Natural killer cell treated with Interleukin-12 subunit alpha and Interleukin-12 subunit beta and Interleukin-15 and Interleukin-18, amount 100 ng/mL, for 72 hours (primary cell): ENCODE results near the gene SMTNL1. TPM values are rescaled to one million over a fixed set of nuclear protein-coding genes. Genes with fewer than 3 reads are reported as not detected.

Experiments
- ATAC-seq, 2 donors: fragments of 150-1000 bp; cut with Tn5 transposase in 1 of 2; sonication (Bioruptor Pico), chemical (Tn5 transposase) in 1 of 2; 2 replicates each; pipeline ENCODE4 v1.10.0; 2021
- DNase-seq: peaks from one replicate; pipeline ENCODE4 v3.0.0; 2022; ENCODE audit warnings: low spot score
- H3K27ac Mint-ChIP-seq, 2 donors: 1 replicate in 1 of 2; 2 replicates in 1 of 2; pipeline ENCODE4 v1.8.0; 2022; ENCODE audit warnings: mixed read lengths in 2 of 2, mild to moderate bottlenecking in 1 of 2, moderate library complexity in 1 of 2
- H3K27me3 Mint-ChIP-seq, 2 donors: 1 replicate in 1 of 2; 2 replicates in 1 of 2; pipeline ENCODE4 v1.8.0; 2022; ENCODE audit warnings: mixed read lengths in 2 of 2
- H3K36me3 Mint-ChIP-seq: one replicate; pipeline ENCODE4 v1.8.0; 2022; ENCODE audit warnings: mixed read lengths
- H3K4me1 Mint-ChIP-seq, 2 donors: 1 replicate in 1 of 2; 2 replicates in 1 of 2; pipeline ENCODE4 v1.8.0; 2022; ENCODE audit warnings: low read depth in 2 of 2, mixed read lengths in 2 of 2, mild to moderate bottlenecking in 1 of 2
- H3K4me3 Mint-ChIP-seq: one replicate; pipeline ENCODE4 v1.8.0; 2022; ENCODE audit warnings: mixed read lengths
- H3K9me3 Mint-ChIP-seq: 2 replicates; pipeline ENCODE4 v1.8.0; 2022; ENCODE audit warnings: mixed read lengths
- total RNA-seq, 2 donors: library from RNA; stranded (reverse); gene quantifications; one replicate each; pipeline ENCODE4 v1.2.3, GENCODE V29; 2022

Gene SMTNL1
- total RNA-seq, 2 donors from 2014 or later: not detected

DNA sequence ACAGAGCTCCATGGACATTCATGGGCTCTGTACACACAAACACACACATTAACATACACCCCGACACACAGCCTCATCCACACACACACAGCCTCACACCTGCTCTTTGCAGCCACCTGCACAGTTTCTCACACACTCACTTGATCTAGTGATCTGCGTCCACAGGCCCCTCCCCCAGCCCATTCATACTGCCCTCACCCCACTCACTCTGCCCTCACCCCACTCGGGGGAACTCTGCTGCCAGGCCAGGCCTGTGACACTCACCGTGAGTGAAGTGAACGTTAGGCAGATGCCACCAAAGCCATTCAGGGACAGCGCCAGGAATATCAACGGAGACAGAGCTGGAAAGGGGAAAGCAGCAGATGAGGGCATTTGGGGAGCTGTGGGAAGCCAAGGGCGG, 36.9 kb upstream of the SMTNL1 start:
- peak overlapping the region in 1 of 2 donors; percentile 4 for H3K27ac Mint-ChIP-seq
- no peak for ATAC-seq

DNA sequence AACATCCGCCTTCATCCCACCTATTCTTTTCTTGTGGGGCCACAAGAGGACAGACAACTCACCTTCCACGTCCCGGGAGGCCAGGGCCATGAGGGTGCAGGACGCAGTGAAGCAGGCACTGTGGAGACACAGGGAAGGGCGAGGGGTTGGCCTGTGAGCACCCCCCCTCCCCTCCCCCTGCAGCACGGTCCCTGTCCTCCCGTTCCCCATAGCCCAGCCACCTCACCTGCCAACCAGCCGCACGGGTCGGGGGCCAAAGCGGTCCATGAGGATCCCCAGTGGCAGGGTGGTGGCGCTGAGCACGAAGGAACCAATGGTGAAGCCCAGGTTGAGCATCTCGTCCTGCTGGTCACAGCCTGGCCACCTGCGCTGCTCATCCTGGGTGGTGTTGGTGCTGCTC, 36.5 kb upstream of the SMTNL1 start:
- peak overlapping the region in 1 of 2 donors; percentile 4 for H3K27ac Mint-ChIP-seq
- DNase-seq (no peak), ATAC-seq (no peak)
- H3K4me1 Mint-ChIP-seq: peaks cover 6 to 7% of the 10 kb centered on the region in 2 donors
- no peaks in the 10 kb centered on the region for H3K9me3 Mint-ChIP-seq
- H3K36me3 Mint-ChIP-seq: no peaks in the 10 kb centered on the region
- H3K27me3 Mint-ChIP-seq: no peaks in the 10 kb centered on the region
- no peak overlapping the region for H3K4me3 Mint-ChIP-seq

More for the DNA sequence above, 36.9 kb upstream of the SMTNL1 start:
- DNase-seq: no peak
- Mint-ChIP-seq H3K9me3 (no peaks in the 10 kb centered on the region), H3K36me3 (no peaks in the 10 kb centered on the region), H3K4me1 (peaks cover 6 to 7% of the 10 kb centered on the region in 2 donors), H3K27me3 (no peaks in the 10 kb centered on the region), H3K4me3 (no peak overlapping the region)

DNA sequence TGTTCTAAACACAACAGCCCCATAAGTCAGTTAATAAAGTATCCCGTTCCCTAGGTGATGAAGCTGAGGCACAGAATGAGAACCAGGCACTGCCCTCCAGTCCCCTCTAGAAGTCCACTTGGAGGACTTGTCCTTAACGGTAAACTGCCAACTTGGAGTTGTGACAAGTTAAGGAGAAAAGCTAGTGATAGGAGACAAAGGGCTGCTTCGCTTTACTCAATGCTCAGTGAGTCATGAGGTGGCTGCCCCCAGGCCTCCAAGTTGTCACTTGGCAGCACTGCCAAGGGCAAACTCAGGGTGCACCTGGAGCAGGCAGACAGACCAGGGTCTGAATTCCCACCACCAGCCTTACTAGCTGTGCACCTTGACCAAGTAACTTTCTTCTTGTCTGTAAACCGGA, 35.4 kb upstream of the SMTNL1 start:
- Mint-ChIP-seq H3K4me3 (no peak overlapping the region), H3K9me3 (no peaks in the 10 kb centered on the region), H3K27ac (no peak overlapping the region), H3K36me3 (no peaks in the 10 kb centered on the region), H3K4me1 (peaks cover 6 to 7% of the 10 kb centered on the region in 2 donors), H3K27me3 (no peaks in the 10 kb centered on the region)
- DNase-seq: no peak
- ATAC-seq: no peak

DNA sequence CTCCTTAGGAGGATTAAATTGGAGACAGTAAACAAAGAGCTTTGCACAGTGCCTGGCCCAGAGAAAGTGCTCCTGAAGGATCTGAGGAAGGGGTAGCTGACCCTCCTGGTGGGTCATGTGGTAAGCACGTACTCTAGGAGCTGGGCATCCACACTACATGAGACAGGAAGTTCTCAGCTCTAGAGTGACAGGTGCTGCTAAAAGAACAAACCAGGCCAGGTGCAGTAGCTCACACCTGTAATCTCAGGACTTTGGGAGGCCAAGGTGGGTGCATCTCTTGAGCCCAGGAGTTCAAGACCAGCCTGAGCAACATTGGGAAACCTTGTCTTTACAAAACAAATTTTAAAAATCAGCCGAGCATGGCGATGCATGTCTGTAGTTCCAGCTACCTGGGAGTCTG, 35.0 kb upstream of the SMTNL1 start:
- no peak overlapping the region for H3K4me3 Mint-ChIP-seq
- DNase-seq (no peak), ATAC-seq (no peak)
- H3K4me1 Mint-ChIP-seq: peaks cover 6 to 7% of the 10 kb centered on the region in 2 donors
- H3K36me3 Mint-ChIP-seq: no peaks in the 10 kb centered on the region
- H3K27me3 Mint-ChIP-seq: no peaks in the 10 kb centered on the region
- no peak overlapping the region for H3K27ac Mint-ChIP-seq
- H3K9me3 Mint-ChIP-seq: no peaks in the 10 kb centered on the region

DNA sequence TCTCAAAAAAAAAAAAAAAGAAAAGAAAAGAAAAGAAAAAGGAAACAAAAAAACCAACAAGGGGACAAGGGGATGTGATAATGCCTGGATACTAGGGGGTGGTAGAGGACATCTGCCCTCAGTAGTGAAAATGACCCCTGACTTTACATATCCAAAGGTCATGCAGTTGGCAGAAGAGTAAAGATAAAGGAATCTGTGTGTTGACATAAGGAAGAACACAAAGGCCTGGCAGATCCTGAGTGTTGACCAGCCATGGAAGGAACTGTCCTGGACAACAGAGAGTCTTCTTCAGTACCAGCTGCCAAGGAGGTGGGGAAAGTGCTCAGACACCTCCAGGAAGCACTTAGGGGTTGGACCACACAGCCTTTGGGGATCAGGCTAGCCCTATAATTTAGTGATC, 34.5 kb upstream of the SMTNL1 start:
- no peak for ATAC-seq
- H3K36me3 Mint-ChIP-seq: no peaks in the 10 kb centered on the region
- no peaks in the 10 kb centered on the region for H3K9me3 Mint-ChIP-seq
- no peaks in the 10 kb centered on the region for H3K27me3 Mint-ChIP-seq
- H3K4me3 Mint-ChIP-seq: no peak overlapping the region
- H3K4me1 Mint-ChIP-seq: peaks cover 6 to 7% of the 10 kb centered on the region in 2 donors
- H3K27ac Mint-ChIP-seq: no peak overlapping the region
- DNase-seq: no peak

DNA sequence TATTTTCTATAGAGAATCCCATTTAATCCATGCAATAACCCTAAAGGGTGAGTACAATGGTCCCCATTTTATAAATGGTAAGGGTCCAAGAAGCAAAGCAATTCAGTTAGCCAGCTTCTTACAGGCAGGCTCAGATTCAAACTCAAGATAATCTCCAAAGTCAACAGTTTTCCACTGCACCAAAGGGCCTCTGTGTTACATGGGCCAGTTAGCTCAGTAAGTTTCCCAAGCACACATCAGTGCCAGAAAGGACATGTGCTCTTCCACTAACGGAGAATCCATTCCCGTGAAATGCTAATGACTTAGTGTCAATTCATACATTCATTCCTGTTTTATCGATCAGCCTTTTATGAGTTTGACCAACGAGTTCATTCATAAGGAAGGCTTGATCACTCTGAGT, 32.9 kb upstream of the SMTNL1 start:
- no peak for DNase-seq
- no peak for ATAC-seq
- Mint-ChIP-seq H3K27me3 (no peaks in the 10 kb centered on the region), H3K36me3 (no peaks in the 10 kb centered on the region), H3K9me3 (no peaks in the 10 kb centered on the region), H3K4me1 (peaks cover 6 to 10% of the 10 kb centered on the region in 2 donors), H3K27ac (no peak overlapping the region), H3K4me3 (no peak overlapping the region)

DNA sequence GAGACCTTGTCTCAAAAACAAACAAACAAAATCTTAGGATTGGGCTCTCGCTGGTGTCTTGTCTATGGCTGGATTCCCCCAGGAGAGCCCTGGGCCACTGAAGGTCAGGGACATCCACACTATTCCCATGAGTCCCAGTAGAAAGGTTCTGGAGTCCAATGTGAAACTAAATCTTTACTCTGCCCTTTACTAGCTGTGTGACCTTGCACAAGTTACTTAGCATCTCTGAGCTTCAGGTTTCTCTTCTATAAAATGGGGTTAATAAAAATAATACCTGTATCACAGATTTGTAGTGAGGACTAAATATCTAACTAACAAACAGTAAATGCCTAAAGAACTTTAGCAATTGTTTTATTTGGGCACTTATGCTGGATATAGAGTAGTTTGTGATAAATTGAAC, 30.9 kb upstream of the SMTNL1 start:
- H3K27me3 Mint-ChIP-seq: no peaks in the 10 kb centered on the region
- no peaks in the 10 kb centered on the region for H3K36me3 Mint-ChIP-seq
- H3K27ac Mint-ChIP-seq: no peak overlapping the region
- no peaks in the 10 kb centered on the region for H3K9me3 Mint-ChIP-seq
- no peak for DNase-seq
- no peak for ATAC-seq
- peaks cover 1 to 3% of the 10 kb centered on the region in 2 donors for H3K4me1 Mint-ChIP-seq
- H3K4me3 Mint-ChIP-seq: no peak overlapping the region

DNA sequence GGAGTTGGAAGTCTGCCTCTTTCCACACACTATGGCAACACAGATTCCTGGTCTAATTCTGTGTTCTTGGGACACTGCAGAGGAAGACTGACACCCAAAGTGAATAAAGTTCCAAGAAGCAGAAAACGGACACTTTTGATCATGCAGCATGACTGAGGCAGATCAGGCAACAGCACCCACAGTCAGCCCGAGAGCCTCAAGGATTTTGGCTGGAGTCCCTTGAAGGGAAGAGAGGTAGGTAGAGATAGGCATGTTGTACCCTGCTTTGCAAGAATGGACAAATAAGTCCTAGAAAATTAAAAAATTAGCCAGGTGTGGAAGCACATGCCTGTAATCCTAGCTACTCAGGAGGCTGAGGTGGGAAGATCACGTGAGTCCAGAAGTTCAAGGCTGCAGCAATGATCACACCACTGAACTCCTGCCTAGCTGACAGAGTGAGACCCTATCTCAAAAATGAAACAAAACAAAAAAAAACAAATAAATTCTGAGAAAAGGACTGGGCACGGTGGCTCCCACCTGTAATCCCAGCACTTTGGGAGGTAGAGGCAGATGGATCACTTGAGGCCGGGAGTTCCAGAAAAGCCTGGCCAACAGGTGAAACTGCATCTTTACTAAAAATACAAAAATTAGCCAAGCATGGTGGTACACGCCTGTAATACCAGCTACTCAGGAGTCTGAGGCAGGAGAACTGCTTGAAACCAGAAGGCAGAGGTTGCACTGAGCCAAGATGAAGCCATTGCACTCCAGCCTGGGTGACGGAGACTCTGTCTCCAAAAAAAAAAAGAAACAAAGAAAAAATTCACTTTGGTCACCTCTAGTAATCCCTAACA, 28.8 kb upstream of the SMTNL1 start:
- ATAC-seq (no peak), DNase-seq (no peak)
- peaks cover 7 to 10% of the 10 kb centered on the region in 2 donors for H3K4me1 Mint-ChIP-seq
- H3K27me3 Mint-ChIP-seq: no peaks in the 10 kb centered on the region
- H3K27ac Mint-ChIP-seq: no peak overlapping the region
- H3K4me3 Mint-ChIP-seq: no peak overlapping the region
- H3K9me3 Mint-ChIP-seq: no peaks in the 10 kb centered on the region
- H3K36me3 Mint-ChIP-seq: no peaks in the 10 kb centered on the region

DNA sequence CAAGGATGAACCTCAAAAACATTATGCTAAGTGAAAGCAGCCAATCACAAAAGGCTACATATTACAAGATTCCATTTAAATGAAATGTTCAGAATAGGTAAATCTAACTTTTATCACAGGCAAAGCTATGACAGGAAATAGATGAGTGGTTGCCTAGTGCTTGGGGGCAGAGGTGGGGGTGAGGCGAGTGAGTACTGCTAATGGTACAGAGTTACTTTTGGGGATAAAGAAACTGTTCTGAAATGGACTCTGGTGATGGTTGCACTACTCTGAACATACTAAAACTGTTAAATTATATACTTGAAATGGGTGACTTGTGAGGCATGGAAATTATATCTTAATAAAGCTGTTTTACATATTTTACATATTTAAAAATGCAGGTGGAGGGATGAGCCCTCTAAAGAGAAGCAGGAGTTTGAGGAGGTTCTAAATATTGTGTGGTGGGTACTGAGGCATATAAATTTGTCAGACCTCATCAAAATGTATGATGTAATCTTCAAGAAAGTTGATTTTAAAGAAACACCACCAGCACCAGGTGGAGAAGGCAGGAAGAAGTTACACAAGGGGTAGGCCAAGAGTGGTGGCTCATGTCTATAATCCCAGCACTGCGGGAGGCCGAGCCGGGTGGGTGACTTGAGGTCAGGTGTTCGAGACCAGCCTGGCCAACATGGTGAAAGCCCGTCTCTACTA, 25.5 kb upstream of the SMTNL1 start:
- Mint-ChIP-seq H3K4me1 (peaks cover 13 to 20% of the 10 kb centered on the region in 2 donors), H3K4me3 (no peak overlapping the region), H3K27ac (peak overlapping the region in 1 of 2 donors; percentile 69), H3K27me3 (no peaks in the 10 kb centered on the region), H3K36me3 (no peaks in the 10 kb centered on the region), H3K9me3 (no peaks in the 10 kb centered on the region)
- DNase-seq (no peak), ATAC-seq (no peak)

DNA sequence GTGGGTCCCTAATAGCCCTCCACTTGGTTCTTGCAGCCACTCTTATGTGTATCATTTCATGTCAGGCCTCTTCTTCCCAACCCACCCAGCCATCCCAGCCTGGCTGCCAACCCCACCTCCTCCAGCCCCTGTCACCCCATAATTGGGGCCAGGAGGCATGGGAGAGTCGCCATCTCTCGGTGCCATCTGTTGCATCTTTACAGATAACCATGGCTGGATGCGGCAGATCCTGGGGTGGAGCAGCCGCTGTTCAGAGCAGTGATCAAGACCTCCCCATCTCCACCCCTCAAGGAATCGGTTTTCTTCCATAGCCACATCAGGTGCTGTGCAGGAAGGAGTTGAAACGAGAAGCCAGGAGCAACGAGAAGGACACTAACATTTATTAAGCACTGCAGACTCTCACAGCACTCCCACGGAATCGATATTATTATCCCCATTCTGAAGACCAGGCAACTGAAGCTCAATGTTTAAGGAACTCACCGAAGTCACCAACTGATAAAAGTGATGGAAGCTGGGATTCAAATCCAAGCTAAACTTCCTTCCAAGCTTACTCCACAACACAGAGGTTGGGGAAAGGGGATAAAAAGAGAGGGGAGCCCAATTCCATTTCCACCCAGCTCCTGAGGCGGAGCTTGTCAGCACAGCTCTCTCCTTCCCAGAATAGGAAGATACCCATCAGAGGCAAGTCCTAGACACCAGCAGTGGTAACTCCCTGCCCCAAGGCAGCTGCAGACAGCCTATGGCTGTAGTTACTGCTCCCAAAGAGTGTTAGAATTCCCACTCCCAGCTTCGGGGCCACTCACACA, 24.5 kb upstream of the SMTNL1 start:
- no peak for DNase-seq
- Mint-ChIP-seq H3K9me3 (no peaks in the 10 kb centered on the region), H3K4me3 (no peak overlapping the region), H3K36me3 (no peaks in the 10 kb centered on the region), H3K27me3 (no peaks in the 10 kb centered on the region), H3K4me1 (peaks cover 13 to 20% of the 10 kb centered on the region in 2 donors), H3K27ac (no peak overlapping the region)
- ATAC-seq: no peak

DNA sequence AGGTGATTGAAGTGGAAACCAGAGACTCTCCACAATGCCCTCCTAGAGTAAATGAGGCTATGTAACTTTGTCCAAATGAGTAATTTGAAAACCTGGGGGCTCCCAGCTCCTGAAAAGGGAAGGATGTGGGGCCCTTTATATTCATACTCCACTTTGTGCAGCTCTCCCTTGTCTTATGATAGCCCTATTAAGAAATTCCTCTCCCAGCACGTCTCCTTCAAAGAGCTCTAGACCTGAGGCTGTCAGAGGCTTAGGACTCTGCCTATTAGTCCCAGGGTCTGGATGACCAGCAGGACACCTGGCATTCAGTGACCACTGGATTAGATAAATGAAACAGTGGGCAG, 24.0 kb upstream of the SMTNL1 start:
- no peak overlapping the region for H3K27ac Mint-ChIP-seq
- H3K4me3 Mint-ChIP-seq: peak overlapping the region; percentile 56
- H3K9me3 Mint-ChIP-seq: no peaks in the 10 kb centered on the region
- ATAC-seq: no peak
- no peak for DNase-seq
- H3K27me3 Mint-ChIP-seq: no peaks in the 10 kb centered on the region
- no peaks in the 10 kb centered on the region for H3K36me3 Mint-ChIP-seq
- H3K4me1 Mint-ChIP-seq: peaks cover 13 to 20% of the 10 kb centered on the region in 2 donors

DNA sequence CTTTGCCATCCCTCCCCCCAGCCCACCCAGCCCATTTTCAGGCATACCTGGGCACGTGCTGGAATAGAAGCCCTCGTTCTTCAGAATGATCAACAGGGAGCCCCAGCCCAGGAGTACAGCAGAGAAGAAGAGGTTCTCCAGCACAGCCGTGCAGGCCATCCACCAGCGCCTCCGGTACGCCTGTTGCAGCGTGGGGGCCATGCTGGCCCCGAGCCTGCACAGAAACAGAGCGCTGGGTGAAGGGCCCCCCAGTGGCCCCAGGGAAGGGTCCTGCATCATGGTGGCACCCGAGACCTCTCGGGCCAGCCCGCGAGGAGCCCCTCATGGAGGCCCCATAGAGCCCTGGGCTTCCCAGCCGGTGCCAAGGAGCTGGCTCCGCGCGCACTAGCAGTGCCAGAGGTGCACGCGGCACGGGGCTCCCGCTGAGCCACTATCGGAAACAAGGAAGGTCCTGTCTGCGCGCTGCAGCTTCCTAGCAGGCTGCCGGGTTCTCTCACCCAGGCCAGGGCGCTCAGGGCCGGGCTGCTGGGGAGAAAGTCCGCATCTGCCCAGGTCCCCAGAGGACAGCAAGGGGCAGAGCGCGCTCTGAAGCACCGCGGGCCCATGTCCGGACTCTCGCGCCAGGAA, 23.4 kb upstream of the SMTNL1 start:
- Mint-ChIP-seq H3K36me3 (no peaks in the 10 kb centered on the region), H3K4me3 (peak overlapping the region; percentile 87), H3K9me3 (no peaks in the 10 kb centered on the region), H3K27me3 (peaks cover 0 to 5% of the 10 kb centered on the region in 2 donors), H3K4me1 (peaks cover 13 to 20% of the 10 kb centered on the region in 2 donors), H3K27ac (peak overlapping the region in 1 of 2 donors; percentile 9)
- ATAC-seq: peak; percentile 37 to 47
- DNase-seq: no peak

DNA sequence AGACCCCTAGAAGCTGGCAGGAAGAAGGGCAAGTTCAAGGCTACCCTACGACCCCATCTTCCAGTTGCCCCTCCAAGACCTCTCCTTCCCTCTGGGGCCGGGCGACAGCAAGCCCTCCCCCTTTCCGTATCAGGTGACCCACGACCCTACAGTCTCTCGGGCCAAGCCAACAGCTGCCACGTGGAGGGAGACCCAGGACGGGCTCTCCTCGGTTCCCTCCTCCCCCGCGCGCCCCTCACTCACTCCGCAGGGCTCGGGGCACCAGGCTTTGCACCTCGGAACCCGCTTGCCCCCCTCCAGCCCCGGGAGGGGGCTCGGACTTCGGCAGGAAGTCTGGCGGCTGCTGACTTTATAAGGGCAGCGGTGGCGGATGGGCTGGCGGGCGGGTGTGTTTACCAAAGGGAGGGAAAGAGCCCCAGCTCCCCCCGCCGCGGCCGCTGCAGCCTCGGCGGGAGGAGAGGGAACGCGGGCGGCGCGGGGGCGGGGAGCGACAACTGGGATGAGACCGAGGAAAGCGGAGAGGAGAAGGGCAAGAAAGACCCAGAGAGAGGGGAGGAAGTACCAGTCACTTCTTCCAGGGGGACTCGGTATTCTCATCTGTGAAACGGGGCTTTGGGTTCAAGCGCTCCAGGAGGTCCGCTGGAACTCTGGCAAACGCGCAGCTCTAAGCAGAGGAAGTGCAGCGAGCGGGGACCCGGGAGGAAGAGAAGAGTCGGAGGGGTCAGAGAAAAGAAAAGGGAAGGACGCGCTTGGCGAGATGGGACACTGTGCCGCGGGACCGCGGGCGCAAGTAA, 22.7 kb upstream of the SMTNL1 start:
- Mint-ChIP-seq H3K36me3 (no peaks in the 10 kb centered on the region), H3K27ac (peak overlapping the region; percentile 9 to 75), H3K27me3 (peaks cover 0 to 6% of the 10 kb centered on the region in 2 donors), H3K4me3 (peak overlapping the region; percentile 87), H3K4me1 (peaks cover 13 to 17% of the 10 kb centered on the region in 2 donors), H3K9me3 (no peaks in the 10 kb centered on the region)
- ATAC-seq (peak; percentile 74 to 78), DNase-seq (peak; percentile 69)
